Activated CD4-positive, alpha-beta T cell treated with anti-CD3 and anti-CD28 coated beads, Interleukin-2, Interleukin-4, amounts not matched to agents 100 ng/mL and 50 ng/mL, durations not matched to agents 16 hours and 8 hours (primary cell): ENCODE data around the gene ABLIM1.

Source experiments
- DNase-seq: peaks from one replicate; pipeline ENCODE4 v3.0.0-alpha.2; 2020; ENCODE audit warnings: low spot score

The ABLIM1 gene

DNA sequence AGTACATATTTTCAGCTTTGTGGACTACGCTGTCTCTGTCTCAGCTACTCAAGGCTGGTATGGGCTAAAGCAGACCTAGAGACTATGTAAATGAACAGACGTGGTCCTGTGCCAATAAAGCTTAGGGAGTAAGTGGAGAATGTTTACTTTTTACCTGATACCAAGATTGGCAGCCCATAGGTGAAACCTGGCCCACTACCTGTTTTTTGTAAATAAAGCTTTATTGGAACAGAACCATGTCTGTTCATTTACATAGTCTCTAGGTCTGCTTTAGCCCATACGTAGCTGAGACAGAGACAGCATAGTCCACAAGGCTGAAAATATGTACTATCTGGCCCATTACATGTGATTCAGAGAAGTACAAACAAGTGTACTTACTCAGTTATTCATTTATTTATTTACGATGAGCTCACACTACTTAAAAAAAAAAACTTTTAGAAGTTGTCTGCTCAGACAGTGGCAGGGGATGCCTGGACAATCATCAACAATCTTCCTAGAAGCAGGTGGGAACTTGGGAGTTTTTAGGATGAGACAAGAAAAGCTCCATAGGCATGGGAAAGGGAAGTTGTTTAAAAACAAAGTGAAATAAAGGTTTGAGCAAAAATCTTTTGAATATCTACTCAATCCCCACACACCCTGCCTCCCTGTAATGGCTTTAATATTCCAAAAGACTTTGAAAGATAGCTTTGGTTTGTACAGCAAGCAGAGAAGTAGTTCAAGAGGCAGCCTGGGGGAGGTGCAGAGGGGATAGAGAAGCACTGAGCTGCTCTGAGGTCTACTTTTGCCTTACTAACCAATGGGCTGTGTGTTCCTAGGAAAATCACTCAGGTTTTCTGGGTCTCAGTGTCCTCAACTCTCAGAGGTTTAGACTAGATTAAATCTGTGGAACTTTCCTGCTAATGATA, 139.4 kb downstream of the ABLIM1 start:
- DNase-seq: no peak

DNA sequence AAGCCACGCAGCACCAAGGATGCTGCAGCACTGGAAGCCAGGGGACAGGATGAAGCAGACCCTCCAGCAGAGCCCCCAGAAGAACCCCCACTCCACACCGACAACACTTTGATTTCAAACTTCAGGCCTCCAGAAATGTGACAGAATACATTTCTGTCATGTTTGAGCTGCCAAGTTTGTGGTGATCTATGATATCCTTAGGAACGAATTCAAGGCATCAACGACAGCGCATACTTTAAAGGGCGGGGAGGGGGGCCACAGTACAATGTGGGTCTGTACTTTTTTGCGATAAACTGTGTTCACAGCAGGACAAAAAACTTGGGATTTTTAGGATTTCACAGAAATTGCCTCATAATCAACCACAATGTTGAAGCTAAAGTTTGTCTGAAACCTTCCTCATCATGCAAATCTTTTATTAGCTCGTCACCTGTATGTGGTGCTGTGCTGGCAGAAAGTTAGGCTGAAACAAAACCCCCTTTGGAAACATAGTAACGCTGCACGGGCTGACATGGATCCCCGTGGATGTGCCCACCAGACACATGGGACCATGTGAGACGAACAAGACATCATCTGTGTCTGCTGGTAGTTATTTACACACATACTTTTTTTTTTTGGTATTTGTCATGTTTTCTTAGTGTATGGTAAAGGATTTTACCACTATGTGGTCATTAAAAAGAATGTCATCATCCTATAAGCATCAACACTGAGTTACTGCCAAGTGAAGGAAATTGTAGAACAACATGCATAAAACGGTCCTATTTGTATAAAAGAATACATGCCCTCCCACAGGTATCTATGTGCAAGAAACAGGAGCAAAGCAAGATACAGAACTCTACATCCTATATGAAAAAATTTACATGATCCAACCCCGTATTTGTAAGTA, 140.5 kb downstream of the ABLIM1 start:
- no peak for DNase-seq

DNA sequence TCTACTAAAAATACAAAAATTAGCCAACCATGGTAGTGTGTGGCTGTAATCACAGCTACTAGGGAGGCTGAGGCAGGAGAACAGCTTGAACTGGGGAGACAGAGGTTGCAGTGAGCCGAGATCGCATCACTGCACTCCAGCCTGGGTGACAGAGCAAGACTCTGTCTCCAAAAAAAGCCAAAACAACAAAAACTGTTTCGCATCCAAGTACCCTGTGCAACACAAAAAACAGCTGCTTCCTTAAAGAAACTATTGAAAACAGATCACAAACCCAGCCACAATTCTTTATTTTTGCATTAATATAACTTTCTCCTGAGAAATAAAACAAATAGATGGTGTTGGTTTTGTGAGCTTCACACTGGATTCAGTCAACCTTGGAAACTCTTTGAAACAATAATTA, 141.7 kb downstream of the ABLIM1 start:
- DNase-seq: no peak

DNA sequence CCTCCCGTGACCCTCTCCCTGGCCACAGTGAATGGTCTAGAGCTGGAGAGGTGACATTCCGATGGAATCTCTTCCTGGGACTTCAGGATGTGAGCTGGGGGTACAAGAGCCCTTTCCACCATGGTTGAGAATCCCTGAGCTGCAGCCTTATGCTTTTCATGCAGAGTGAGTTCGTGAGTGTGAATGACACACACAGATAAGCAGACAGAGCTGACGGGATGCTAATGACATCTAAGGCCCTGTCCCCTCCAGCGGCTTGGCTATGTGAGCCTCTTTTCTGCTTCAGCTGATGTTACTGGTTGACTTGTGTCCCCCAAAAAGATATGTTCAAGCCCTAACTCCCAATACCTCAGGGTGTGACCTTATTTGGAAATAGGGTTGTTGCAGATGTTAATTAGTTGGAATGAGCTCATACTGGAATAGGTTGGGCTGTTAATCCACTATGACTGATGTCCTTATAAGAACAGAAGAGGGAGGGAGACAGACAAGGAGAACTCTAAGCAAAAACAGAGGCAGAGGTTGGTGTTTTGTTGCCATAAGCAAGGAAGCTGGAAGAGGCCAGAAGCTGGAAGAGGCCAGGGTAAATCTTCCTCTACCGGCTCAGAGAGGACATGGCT, 142.7 kb downstream of the ABLIM1 start:
- DNase-seq: no peak

DNA sequence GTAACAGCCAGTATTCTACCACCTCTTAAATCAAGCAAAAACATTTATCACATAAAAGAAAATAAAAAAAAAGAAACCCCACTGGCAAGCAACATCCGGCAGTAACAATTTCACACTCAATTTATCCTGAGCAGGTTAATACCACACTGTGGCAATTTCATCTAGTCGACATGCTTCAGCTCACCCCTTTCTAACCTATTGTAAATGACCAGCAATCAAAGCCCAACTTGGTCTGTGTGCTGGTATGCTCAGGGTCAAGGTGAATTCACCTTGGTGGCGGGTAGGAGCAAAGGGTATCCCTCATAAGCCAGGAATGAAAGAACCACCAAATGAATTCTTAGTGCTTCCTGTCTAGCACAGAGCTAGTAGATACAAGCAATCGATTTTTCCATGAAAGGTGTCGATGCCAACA, 144.7 kb downstream of the ABLIM1 start:
- no peak for DNase-seq

DNA sequence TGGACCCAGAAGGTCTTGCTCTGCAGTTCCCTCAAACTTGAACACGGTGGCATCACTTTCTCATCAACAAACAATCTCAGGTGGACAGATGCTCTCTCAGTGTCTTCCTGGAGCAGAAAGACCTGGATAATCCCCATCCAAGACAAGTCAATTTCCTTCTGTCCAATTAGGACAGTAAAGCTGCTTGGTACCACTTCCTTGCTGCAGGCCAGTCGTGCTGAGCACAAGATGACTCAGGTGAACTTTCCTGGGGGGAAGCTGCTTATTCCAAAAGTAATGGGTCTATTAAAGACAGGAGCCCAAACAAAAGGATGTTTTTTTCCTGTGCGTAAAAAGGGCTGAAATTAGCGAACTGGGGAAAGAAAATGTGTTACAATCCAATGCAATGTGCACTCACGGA, 146.2 kb downstream of the ABLIM1 start:
- DNase-seq: no peak

DNA sequence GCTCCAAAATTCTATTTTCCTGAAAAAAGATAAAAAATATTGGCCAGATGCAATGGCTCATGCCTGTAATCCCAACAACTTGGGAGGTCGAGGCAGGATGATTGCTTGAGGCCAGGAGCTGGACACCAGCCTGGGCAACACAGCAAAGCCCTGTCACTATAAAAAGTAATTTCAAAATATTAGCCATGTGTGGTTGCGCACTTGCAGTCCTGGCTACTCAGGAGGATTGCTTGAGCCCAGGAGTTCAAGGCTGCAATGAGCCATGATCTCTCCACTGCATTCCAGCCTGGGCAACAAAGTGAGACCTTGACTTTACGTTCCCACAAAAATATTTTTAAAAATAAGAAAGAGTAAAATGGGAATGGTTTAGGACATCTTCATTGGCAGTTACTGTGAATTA, 149.7 kb downstream of the ABLIM1 start:
- no peak for DNase-seq

DNA sequence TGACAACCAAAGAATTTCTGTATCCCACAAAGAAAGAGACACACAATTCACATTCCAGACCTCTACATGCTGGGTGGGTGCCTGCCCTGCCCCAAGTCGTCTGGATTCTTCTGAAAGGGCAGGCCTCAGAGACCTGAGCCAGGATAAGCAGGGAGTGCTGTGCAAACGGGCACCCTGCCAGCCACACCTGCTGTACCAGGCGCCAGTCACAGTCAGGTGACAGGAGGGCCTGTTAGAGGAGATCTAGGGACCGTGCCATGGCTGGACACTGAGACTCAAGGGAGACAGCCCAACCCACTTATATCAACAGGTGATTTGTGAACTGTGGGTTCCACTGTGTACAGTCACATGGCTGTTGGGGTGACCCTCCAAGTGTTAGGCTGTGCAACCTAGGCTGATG, 150.6 kb downstream of the ABLIM1 start:
- no peak for DNase-seq

DNA sequence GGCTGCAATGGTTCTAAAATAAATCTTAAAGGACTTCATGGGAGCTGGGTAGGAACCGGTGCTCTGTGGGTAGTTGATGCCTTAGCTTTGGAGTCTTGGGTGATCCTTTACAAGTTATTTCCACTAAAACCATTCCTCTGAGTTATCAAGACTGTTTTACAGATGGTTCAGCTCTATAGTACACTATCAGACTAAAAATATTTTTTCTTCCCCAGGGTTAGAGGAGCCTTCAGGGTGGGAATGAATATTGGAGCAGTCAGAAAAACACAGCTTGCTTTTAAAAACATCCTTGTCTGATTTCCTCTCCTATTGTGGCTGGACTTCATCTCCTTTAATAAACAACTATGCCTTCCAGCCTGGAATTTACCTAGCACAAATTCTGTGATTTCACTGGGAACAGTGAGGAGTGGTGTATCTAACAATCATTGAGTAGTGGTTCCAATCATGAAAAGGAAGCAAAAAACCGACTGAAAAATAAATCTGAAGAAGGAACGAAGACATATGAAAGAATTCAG, 151.1 kb downstream of the ABLIM1 start:
- no peak for DNase-seq

DNA sequence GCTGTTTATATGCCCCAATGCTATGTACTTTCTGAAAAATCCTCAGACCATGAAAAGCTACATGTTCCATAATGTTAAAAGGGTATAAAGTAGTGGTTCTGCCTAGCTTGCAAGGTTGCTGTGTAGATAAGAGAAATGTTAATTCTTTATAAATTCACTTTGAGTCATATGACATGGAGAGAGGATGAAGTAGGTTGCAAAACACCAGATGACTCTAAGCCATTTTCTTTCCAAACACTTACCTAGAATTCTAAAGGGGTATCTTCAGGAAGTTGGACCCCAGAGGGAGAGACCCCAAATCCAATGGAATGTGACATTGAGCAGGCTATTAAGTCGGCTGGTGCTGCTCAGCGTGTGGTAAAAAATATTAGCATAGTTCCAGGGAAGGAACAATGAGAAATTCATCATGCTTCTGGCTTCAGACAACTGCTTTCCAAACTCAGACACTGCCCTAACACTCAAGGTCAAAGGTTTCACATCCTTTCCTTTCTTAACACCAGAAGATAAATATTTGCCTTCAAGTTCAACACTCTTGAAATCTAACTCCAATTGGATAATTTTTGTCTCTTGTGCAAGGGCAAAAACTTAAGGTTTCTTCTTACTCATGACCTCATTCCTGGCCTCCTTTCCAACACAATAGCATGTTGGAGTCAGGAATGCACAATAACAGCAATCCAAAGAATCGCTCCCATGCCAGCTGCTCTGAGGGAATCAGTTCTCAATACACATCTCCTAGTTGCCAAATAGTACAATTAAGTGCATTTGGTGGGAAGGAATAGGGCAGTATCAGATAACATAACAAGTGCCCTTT, 153.1 kb downstream of the ABLIM1 start:
- no peak for DNase-seq

DNA sequence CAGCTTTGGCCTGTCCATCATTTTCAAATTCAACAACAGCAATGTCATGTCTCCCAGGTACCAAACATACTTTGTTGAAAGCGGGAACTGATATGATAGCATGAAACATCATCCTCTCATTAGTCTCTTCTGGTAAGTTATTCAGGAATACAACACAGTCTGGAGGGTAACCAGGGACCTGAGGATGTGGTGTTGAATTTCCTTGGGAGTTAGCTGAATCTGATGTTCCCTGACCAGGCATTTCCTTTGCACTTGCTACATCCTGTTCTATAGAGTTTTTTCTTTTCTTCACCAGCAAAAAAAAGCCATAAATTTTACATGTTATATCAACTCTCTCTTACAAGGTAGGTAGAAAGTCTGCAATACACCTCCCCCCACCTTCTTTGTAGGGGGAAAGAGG, 156.0 kb downstream of the ABLIM1 start:
- DNase-seq: no peak

DNA sequence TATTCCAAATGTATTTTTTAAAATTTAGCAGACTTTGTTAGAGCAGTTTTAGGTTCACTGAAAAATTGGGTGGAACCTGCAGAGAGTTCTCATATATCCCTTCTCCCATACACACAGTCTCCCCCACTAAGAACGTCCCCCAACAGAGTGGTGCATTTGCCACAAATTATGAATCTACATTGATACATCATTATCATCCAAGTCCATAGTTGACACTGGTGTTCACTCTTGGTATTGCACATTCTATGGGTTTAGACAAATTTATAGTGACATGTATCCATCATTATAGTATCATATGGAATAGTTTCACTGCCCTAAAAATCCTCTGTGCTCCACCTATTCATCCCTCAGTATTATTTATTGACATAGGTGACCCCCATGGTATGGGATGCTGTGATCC, 156.4 kb downstream of the ABLIM1 start:
- DNase-seq: no peak

DNA sequence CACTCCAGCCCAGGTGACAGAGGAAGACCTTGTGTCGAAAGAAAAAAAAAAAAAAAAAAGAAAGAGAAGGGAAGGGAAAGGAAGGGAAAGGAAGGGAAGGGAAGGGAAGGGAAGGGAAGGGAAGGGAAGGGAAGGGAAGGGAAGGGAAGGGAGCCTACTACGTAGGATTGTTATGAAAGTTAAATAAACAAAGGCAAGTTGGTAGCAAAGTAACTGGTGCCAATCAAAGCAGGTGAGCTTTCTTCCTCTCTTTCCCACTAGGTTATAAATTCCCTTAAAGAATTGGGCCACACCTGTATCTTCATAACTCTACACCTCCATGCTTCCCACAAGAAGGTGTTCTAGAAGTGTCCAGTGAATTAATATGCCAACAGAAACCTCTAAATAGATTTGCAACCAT, 157.4 kb downstream of the ABLIM1 start:
- DNase-seq: no peak

DNA sequence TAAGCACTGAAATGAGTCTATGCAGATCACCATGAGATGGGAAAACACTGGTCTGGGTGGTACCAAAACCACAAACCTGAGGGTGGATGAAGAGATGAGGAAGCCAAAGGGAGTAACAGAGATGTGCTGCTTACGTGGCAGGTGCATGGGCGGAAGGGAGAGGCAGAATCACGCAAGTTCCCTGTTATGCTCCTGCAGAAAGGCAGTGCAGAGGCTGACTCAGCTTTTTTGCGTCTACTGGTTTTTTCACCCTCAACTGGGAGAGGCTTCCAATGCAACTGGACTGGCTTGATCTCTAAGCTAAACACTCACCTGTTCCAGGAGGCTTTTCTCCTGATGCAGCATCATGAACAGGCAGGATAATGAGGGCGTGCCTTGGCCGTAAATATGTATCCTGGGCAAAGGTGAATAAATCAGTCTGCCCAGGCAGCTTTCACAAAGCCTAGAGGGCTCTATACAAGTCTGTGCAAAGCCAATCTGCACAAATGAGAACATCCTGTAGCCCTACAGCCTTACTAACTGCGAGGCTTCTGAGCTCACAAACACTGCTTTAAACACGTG, 158.4 kb downstream of the ABLIM1 start:
- peak; percentile 55 for DNase-seq

DNA sequence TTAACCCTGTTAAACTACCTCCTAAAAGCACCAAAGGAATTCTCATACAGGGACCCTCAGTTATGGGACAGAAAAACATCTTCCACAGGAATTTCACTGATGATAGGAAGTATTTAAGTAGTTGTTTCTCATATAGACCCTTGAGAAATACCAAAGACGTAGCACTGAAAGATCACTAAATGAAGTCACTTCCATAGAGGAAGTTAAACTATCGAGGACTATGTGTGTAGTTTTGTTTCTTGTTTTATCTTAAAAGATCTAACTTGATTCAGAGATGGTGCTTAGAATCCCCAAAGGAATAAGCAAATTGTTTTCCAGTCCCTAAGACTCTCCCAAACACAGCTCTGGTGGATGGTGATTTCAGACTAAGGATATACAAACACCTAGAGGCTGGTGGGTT, 159.0 kb downstream of the ABLIM1 start:
- DNase-seq: no peak

DNA sequence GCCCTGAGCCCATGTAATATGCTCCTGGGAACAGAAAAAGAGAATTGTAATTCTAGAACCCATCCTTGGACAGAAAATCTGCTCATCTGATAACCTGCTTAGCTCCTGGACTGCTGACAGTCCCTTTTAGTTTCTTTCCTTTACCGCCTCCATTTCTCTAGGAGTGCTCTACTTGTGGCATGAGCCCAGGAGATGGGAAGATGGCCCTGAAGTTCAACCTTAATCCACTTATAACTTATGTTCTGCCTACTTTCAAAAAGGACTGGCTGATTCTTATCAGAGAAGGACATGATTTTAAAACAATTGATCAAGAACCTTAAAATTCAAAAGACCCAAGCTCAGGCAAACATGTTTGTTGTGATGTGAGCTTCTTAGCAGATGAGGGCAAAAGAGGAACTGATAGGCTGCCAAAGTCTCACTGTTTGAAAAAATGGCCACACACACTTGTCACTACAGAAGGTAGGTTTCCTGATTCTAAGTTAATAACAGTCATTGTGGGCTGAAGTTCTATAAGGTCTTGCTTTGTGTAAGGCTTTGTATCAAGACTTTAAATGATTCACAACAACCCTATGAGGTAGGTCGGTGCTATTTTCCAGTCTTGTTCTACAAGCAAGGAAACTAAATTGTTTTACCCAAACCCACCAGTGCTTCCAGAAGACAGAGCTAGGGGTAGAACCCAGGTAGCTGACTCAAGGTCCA, 159.5 kb downstream of the ABLIM1 start:
- no peak for DNase-seq

DNA sequence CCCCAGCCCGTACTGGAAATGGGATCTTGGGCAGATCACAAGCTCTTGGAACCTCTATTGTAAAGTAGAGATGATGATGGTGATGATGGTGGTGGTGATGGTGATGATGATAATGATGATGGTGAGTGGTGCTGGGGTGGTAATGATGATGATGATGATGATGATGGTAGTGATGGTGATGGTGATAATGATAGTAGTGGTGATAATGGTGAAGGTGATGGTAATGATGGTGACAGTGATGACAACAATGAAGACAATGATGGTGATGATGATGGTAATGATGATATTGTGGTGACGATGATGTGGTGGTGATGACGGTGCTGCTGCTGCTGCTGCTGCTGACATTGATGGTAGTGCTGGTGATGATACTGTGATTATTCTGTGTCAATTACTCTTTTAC, 162.8 kb downstream of the ABLIM1 start:
- no peak for DNase-seq

DNA sequence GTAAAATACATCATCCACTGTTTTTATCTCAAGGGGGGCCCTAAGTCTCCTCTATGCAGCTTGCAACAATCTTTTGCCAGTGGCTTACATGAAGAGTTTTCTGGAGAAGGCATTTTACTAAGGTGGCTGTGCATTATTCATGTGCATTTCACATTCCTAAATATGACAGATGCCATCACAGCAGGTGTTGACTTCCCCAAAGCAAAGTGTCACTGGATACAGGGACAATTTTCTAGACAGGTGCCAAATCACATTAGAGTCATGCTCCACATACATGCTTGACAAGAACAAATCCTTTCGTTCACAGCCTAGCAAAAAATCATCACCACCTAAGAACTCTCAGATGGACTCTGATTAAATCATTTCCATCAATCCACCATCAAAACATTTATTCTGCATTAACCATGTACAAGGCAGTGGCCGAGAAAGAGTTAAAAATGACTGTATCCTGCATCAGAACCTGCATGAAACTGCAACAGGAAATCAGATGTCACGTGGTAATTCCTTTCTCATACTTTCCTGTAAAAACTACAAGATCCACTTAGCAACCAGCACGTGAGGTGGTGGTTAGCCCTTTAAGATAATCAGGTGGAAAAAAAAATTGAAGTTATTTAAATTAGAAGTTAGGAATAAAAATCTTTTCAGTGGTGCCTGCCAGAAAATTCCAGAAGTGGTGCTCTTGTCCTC, 165.6 kb downstream of the ABLIM1 start:
- peak; percentile 60 for DNase-seq

DNA sequence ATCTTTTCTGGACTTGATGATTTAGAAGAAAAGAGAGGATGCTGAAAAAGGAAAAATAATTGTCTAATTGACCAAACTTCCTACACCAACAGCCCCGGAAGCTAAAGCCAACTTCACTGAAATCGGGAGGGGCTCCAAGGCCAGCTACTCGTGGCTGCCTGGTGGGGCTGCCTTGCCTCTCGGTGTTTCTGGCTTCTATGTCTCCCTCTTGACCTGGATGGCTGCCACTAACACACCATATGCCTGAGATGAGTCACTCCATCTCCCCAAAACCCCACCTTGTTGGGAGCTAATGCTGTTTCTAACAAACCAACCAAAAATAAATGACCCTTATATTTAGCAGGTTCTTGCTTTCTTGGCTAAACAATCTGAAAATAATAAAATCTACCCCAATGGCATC, 166.1 kb downstream of the ABLIM1 start:
- no peak for DNase-seq

DNA sequence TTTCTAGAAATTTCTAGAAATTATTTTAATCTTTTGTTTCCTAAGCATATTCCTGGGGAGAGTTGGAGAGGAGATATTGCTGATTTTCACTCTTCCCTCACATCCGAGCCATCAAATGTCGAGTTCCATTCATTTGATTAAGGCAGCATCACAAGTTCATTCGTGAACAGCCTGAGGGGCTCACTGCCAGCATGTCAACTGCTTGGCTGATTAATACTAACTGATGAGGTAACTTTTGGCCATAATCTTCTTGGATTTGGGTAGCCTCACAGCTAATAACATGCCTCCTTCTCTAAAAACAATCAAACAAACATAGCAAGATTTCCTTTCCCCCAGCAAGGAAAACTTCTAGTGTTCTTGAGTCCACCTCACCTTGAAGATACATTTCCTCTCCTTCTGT, 166.7 kb downstream of the ABLIM1 start:
- DNase-seq: no peak
